Measurements from ENCODE around the gene ZNF195.
"Not testable (repeated sequence)": the region's sequence is repeated elsewhere in the genome, so short reads cannot be mapped to it uniquely, and the experiment has no call there.

GRCh38 chr11:3394956-3395355 is 16.0 kb upstream of the ZNF195 start:
- not testable (repeated sequence) for TF ChIP-seq POLR2A, POLR2AphosphoS5 (IDR thresholded peaks at IDR 0.05)
- TF ChIP-seq, protein P1, sequence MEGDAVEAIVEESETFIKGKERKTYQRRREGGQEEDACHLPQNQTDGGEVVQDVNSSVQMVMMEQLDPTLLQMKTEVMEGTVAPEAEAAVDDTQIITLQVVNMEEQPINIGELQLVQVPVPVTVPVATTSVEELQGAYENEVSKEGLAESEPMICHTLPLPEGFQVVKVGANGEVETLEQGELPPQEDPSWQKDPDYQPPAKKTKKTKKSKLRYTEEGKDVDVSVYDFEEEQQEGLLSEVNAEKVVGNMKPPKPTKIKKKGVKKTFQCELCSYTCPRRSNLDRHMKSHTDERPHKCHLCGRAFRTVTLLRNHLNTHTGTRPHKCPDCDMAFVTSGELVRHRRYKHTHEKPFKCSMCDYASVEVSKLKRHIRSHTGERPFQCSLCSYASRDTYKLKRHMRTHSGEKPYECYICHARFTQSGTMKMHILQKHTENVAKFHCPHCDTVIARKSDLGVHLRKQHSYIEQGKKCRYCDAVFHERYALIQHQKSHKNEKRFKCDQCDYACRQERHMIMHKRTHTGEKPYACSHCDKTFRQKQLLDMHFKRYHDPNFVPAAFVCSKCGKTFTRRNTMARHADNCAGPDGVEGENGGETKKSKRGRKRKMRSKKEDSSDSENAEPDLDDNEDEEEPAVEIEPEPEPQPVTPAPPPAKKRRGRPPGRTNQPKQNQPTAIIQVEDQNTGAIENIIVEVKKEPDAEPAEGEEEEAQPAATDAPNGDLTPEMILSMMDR (IDR thresholded peaks at IDR 0.05 in 8 of 11, conservative IDR thresholded peaks at IDR 0.05 in 3 of 11), result not testable (repeated sequence)
